GM03348 (cell line): ENCODE results near the gene CCK.

Source experiments
- DNase-seq: peaks from one replicate; pipeline ENCODE4 v3.0.0; 2012; ENCODE audit warnings: low spot score

Gene CCK

GRCh38 chr3:42225486-42226363 is 40.3 kb downstream of the CCK start:
- no peak for DNase-seq

- no peak for DNase-seq
Measured at GRCh38 chr3:42224658-42225421, 41.1 kb downstream of the CCK start.

GRCh38 chr3:42224178-42224577 is 41.8 kb downstream of the CCK start:
- DNase-seq: no peak

- DNase-seq: no peak
Measured at GRCh38 chr3:42222942-42223693, 42.9 kb downstream of the CCK start.

- no peak for DNase-seq
Measured at GRCh38 chr3:42220436-42221121, 45.4 kb downstream of the CCK start.

GRCh38 chr3:42216931-42217333 is 49.1 kb downstream of the CCK start:
- peak; percentile 70 for DNase-seq

GRCh38 chr3:42216302-42216701 is 49.7 kb downstream of the CCK start:
- no peak for DNase-seq

- DNase-seq: peak; percentile 61
Measured at GRCh38 chr3:42214565-42215283, 51.3 kb downstream of the CCK start.

GRCh38 chr3:42214064-42214463 is 51.9 kb downstream of the CCK start:
- DNase-seq: no peak

- no peak for DNase-seq
Measured at GRCh38 chr3:42213417-42213816, 52.6 kb downstream of the CCK start.

GRCh38 chr3:42210726-42211125 is 55.3 kb downstream of the CCK start:
- DNase-seq: no peak

GRCh38 chr3:42209917-42210316 is 56.1 kb downstream of the CCK start:
- no peak for DNase-seq
